SK-MEL-5 (cell line): ENCODE results near the gene SEBOX. TPM values are rescaled to one million over a fixed set of nuclear protein-coding genes. Genes with fewer than 3 reads are reported as not detected.

Source experiments
- DNase-seq: peaks from one replicate; pipeline ENCODE4 v3.0.0-alpha.2; 2016; ENCODE audit warnings: low read depth, low spot score
- in situ Hi-C: cut with HindIII; loops from 2 replicates; pipeline ENCODE4 v1.10.0; 2016; ENCODE audit warnings: low sequenced_read_pairs, high pct_unique_total_duplicates, low pct_unique_long_range_greater_than_20kb
- total RNA-seq: library from RNA; depleted of rRNA; stranded (reverse); fragments of >200 nt; shearing (Covaris generic); gene quantifications from 2 replicates; pipeline ENCODE4 v1.2.3, GENCODE V29; 2014; rRNA removed

SEBOX gene
- total RNA-seq, 1 experiment from 2014 or later = not detected

DNA sequence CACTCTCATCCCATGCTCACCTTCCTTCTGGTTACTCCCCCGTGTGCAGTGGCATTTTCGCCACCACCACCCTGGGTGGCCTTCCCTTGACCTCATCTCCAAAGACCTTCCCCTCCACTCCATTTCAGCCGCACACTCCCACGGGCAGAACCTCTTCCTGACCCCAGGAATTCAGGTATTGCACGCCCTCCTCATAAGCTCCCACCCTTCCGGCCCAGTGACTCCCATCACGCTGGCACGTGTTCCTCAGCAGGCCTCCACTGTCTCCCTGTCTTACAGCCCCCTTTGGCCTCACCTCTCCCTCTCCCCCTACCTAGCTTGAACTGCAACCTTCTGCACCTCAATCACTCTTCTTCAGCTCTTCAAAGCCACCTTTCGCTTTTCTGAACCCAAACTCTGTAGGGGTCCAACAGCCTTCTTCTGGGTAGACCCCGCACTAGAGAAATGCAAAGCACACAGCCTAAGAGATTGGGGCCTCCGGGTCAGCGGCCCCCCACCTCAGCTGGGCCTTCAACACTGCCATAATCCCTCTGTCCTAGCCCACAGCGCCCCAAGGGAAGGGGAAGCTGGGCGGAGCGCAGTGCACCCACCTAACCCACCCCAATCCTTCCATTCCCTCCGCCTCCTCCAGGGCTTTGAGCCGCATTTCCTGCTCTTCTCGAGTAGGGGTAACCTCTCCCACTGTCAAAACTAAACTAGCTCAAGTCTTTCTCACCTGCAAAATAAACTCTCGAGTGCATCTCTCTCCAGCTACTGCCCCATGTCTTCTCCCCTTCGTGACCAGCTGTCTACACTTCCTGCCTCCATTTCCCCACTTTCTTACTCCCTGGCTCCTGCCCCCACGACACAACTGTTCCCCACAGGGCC lies 47.7 kb downstream of the SEBOX start:
- in situ Hi-C loops = no loop called here
- DNase-seq = no peak

- in situ Hi-C loops = no loop called here
- no peak for DNase-seq
These were observed 48.9 kb downstream of the SEBOX start for GRCh38 chr17:28315846-28316705.

- DNase-seq = no peak
- in situ Hi-C loops = no loop called here
These were observed 51.2 kb downstream of the SEBOX start for GRCh38 chr17:28313841-28314240.

Other genes with a start within 250 kb of the SEBOX start
- gene TMEM97, start 46.0 kb downstream of the SEBOX start, total RNA-seq = 44.3 and 46.4 TPM in 2 replicates
- gene IFT20, start 29.7 kb downstream of the SEBOX start, total RNA-seq = 30.7 and 38.9 TPM in 2 replicates
- 24.5 and 27.6 TPM in 2 replicates for gene TNFAIP1, start 29.4 kb downstream of the SEBOX start, total RNA-seq
- gene POLDIP2, start 7.7 kb downstream of the SEBOX start, total RNA-seq = 135 and 143 TPM in 2 replicates
- 0.24 and 0.32 TPM in 2 replicates for gene VTN, start 5.1 kb upstream of the SEBOX start, total RNA-seq
- gene SARM1, start 6.5 kb upstream of the SEBOX start, total RNA-seq = 4.1 and 5.1 TPM in 2 replicates
- 17.3 and 18.0 TPM in 2 replicates for gene SLC46A1, start 41.0 kb upstream of the SEBOX start, total RNA-seq
- gene SLC13A2, start 108.4 kb upstream of the SEBOX start, total RNA-seq = not detected in 2 replicates
- gene FOXN1, start 141.1 kb upstream of the SEBOX start, total RNA-seq = not detected in 2 replicates
- gene UNC119, start 187.4 kb upstream of the SEBOX start, total RNA-seq = 38.8 and 45.0 TPM in 2 replicates
- gene PIGS, start 206.3 kb upstream of the SEBOX start, total RNA-seq = 45.4 and 46.6 TPM in 2 replicates
- gene ALDOC, start 211.7 kb upstream of the SEBOX start, total RNA-seq = 22.5 and 24.2 TPM in 2 replicates
- gene SPAG5, start 233.8 kb upstream of the SEBOX start, total RNA-seq = 33.5 and 44.0 TPM in 2 replicates
- gene RSKR, start 249.0 kb upstream of the SEBOX start, total RNA-seq = 3.4 and 4.8 TPM in 2 replicates